HUES64 (cell line): ENCODE data around the gene PCIF1.
A peak's percentile ranks its signal among the peaks of the same experiment; 100 is the strongest.

Experiments
- H3K27ac ChIP-seq: 2 replicates; pipeline ENCODE4 v1.7.0; 2013; ENCODE audit warnings: low read depth, low read length, inconsistent platforms
- H3K27me3 ChIP-seq: 2 replicates; pipeline ENCODE4 v1.6.1; 2013; ENCODE audit warnings: mild to moderate bottlenecking, low read length; ENCODE audit not compliant: insufficient read depth
- H3K36me3 ChIP-seq: 2 replicates; pipeline ENCODE4 v1.6.1; 2013; ENCODE audit warnings: mild to moderate bottlenecking, low read length; ENCODE audit not compliant: insufficient read depth
- H3K4me1 ChIP-seq: 2 replicates; pipeline ENCODE4 v1.6.1; 2013; ENCODE audit warnings: mild to moderate bottlenecking, low read length, moderate library complexity; ENCODE audit not compliant: insufficient read depth
- H3K4me3 ChIP-seq: 2 replicates; pipeline ENCODE4 v1.5.1; 2013; ENCODE audit warnings: mild to moderate bottlenecking, low read length, moderate library complexity
- H3K9ac ChIP-seq: 2 replicates; pipeline ENCODE4 v1.6.1; 2013; ENCODE audit warnings: mild to moderate bottlenecking, low read depth, low read length
- H3K9me3 ChIP-seq: 2 replicates; pipeline ENCODE4 v1.6.1; 2013; ENCODE audit warnings: low read depth, low read length; ENCODE audit not compliant: insufficient read depth
- WGBS: fragments of 150-250, 120-280 bp; methylation state at CpG from one replicate; pipeline ENCODE4 v1.1.7; 2013; ENCODE audit warnings: missing lambda C conversion rate; 5-methylcytosine and 5-hydroxymethylcytosine counted together

PCIF1 gene

GRCh38 chr20:45905505-45906079 lies 28.9 kb upstream of the PCIF1 start:
- no peak overlapping the region for H3K27ac ChIP-seq
- 87% methylated on average over 8 of the region's 8 CpGs for WGBS
- H3K36me3 ChIP-seq: peaks cover 83% of the 10 kb centered on the region
- no peaks in the 10 kb centered on the region for H3K27me3 ChIP-seq
- no peak overlapping the region for H3K9ac ChIP-seq
- H3K4me1 ChIP-seq: no peaks in the 10 kb centered on the region
- H3K9me3 ChIP-seq: no peaks in the 10 kb centered on the region
- H3K4me3 ChIP-seq: no peak overlapping the region

- peaks cover 2% of the 10 kb centered on the region; the same call in 1 of the 2 replicates for H3K4me1 ChIP-seq
- H3K27ac ChIP-seq: no peak overlapping the region
- no peak overlapping the region for H3K9ac ChIP-seq
- peaks cover 67% of the 10 kb centered on the region for H3K36me3 ChIP-seq
- H3K27me3 ChIP-seq: no peaks in the 10 kb centered on the region
- H3K9me3 ChIP-seq: no peaks in the 10 kb centered on the region
- 96% methylated on average over 17 of the region's 17 CpGs for WGBS
- H3K4me3 ChIP-seq: no peak overlapping the region
These were observed 27.1 kb upstream of the PCIF1 start for GRCh38 chr20:45907219-45907948.

- Histone ChIP-seq H3K36me3 (peaks cover 61% of the 10 kb centered on the region), H3K9me3 (no peaks in the 10 kb centered on the region), H3K27me3 (no peaks in the 10 kb centered on the region), H3K4me1 (peaks cover 4% of the 10 kb centered on the region; the same call in 1 of the 2 replicates), H3K27ac (no peak overlapping the region), H3K4me3 (no peak overlapping the region), H3K9ac (no peak overlapping the region)
- 90% methylated on average over 2 of the region's 2 CpGs for WGBS
These were observed 26.4 kb upstream of the PCIF1 start for GRCh38 chr20:45908084-45908483.

DNA sequence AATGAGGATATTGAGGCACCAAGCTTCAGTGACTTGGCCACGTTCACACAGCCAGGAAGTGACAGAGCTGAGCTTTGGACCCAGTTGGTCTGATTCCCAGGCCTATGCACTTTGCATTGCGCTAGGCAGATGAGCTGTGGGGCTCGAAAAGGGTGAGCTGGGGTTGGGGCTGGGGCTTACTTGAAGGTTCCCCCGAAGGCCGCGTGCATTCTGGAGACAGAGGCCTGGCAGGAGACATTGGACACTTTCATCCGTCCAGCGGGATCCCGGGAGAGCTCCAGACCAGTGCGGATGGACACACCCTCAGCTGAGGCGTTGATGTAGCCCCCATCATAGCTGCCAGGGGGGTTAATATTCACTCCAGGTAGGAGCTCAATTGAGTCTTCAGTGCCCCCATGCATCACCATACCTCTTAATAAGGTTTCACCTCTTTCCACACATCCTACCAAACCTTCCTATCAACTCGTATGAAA lies 25.1 kb upstream of the PCIF1 start:
- peaks cover 4% of the 10 kb centered on the region; the same call in 1 of the 2 replicates for H3K4me1 ChIP-seq
- H3K4me3 ChIP-seq: no peak overlapping the region
- H3K9me3 ChIP-seq: no peaks in the 10 kb centered on the region
- peaks cover 48% of the 10 kb centered on the region for H3K36me3 ChIP-seq
- whole genome bisulfite sequencing: 96% methylated on average over 12 of the region's 12 CpGs
- no peak overlapping the region for H3K27ac ChIP-seq
- no peak overlapping the region for H3K9ac ChIP-seq
- H3K27me3 ChIP-seq: no peaks in the 10 kb centered on the region

GRCh38 chr20:45909817-45910669 lies 24.4 kb upstream of the PCIF1 start:
- peaks cover 4% of the 10 kb centered on the region; the same call in 1 of the 2 replicates for H3K4me1 ChIP-seq
- 90% methylated on average over 21 of the region's 22 CpGs for WGBS
- no peak overlapping the region for H3K9ac ChIP-seq
- H3K27ac ChIP-seq: no peak overlapping the region
- no peaks in the 10 kb centered on the region for H3K27me3 ChIP-seq
- peak overlapping the region; percentile 31 for H3K4me3 ChIP-seq
- peaks cover 42% of the 10 kb centered on the region for H3K36me3 ChIP-seq
- H3K9me3 ChIP-seq: no peaks in the 10 kb centered on the region

GRCh38 chr20:45910670-45911485 lies 23.6 kb upstream of the PCIF1 start:
- Histone ChIP-seq H3K9me3 (no peaks in the 10 kb centered on the region), H3K4me1 (peaks cover 4% of the 10 kb centered on the region; the same call in 1 of the 2 replicates), H3K36me3 (peaks cover 33% of the 10 kb centered on the region), H3K27me3 (no peaks in the 10 kb centered on the region), H3K27ac (peak overlapping the region; percentile 68), H3K4me3 (peak overlapping the region; percentile 74), H3K9ac (peak overlapping the region; percentile 78)
- 2% methylated on average over 43 of the region's 43 CpGs for WGBS

DNA sequence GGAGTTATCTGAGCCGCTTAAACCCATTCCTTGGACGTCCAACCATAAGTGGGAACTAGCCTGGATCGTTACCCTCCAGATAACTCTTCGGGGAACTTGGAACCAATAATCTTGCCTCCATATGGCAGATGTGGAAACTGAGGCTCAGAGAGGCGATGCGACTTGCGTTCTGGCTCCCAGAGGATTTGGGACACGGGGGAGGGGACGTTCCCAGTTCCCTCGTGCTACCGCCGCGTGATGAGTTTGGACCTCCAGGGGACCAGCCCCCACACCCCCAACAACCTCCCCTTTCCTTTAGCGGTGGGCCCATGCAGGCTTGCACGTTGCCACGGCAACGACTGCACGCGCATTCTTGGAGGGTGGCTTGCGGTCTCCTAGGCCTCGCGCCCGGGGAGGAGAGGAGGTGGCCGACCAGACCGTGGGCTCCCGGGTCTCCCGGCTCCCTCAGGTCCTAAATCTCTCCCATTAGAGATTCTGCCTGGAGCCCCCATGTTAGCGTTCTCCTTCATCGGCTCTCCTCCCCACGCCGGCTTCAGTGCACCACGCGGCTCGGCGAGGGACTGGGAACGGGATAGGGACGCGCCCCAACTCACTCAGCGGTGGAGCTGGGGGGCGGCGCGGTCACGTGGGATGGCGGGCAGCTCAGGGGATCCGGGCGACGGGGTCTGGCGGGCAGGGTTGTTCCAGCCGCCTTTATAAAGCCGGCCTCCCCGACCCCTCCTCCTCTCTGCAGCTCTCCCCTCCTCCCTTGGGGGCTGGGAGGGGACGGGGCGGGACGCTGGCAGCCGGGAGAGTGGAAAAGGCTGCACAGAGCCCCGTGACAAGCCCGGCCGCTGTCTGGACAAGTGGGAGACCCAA lies 22.8 kb upstream of the PCIF1 start, which contains the start of gene PLTP:
TSS of gene PLTP (minus strand) at position 670 of the 858 bp plus-strand sequence. CDS start 703 bp downstream, outside the sequence.
- Histone ChIP-seq H3K27ac (peak within 1 kb of the TSS; percentile 68), H3K36me3 (peaks cover 27% of the 10 kb centered on the region), H3K9me3 (no peaks in the 10 kb centered on the region), H3K9ac (peak within 1 kb of the TSS; percentile 78), H3K27me3 (no peaks in the 10 kb centered on the region), H3K4me1 (peaks cover 4% of the 10 kb centered on the region; the same call in 1 of the 2 replicates), H3K4me3 (peak within 1 kb of the TSS; percentile 74)
- WGBS: under 1% methylated on average over 53 of the region's 58 CpGs

- Histone ChIP-seq H3K27me3 (no peaks in the 10 kb centered on the region), H3K27ac (no peak overlapping the region), H3K9ac (peak overlapping the region; percentile 78; the same call in 1 of the 2 replicates), H3K4me3 (peak overlapping the region; percentile 74), H3K36me3 (peaks cover 22% of the 10 kb centered on the region), H3K9me3 (no peaks in the 10 kb centered on the region), H3K4me1 (peaks cover 4% of the 10 kb centered on the region; the same call in 1 of the 2 replicates)
- 31% methylated on average over 4 of the region's 4 CpGs for WGBS
These were observed 22.2 kb upstream of the PCIF1 start for GRCh38 chr20:45912344-45912682.

DNA sequence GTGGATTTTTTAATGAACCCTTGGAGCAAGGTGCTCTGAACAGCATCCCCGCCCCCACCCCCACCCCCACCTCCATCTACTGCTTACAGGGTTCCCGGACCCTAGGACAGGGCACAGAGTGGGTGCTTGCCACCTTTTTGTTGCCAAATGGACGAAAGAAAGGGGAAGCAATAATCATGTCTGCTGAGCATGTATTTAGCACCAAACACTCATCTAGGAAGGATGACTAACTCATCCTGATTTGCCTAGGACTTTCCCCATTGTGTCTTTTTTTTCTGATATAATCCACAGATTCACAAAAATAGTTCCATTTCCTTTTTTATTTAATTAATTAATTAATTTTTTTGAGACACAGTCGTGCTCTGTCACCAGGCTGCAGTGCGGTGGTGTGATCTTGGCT lies 21.4 kb upstream of the PCIF1 start:
- no peak overlapping the region for H3K9ac ChIP-seq
- H3K4me1 ChIP-seq: peaks cover 4% of the 10 kb centered on the region; the same call in 1 of the 2 replicates
- 93% methylated on average over 4 of the region's 5 CpGs for WGBS

DNA sequence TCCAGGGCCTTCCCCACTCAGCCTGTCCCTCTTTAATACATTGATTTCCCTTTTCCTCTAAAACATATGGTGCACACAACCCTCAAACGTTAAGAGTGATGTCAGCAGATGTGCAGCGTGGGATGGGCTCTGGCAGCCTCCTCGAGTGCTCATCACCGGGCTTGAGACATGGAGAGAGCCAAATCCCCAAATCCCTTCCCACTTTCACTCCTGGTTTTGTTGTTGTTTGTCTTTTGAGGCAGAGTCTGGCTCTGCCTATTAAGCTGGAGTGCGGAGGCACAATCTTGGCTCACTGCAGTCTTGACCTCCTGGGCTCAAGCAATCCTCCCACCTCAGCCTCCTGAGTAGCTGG lies 16.7 kb upstream of the PCIF1 start:
- H3K9ac ChIP-seq: no peak overlapping the region
- no peak overlapping the region for H3K27ac ChIP-seq
- no peak overlapping the region for H3K4me3 ChIP-seq
- no peaks in the 10 kb centered on the region for H3K4me1 ChIP-seq
- 92% methylated on average over 5 of the region's 5 CpGs for WGBS
- no peaks in the 10 kb centered on the region for H3K27me3 ChIP-seq
- no peaks in the 10 kb centered on the region for H3K9me3 ChIP-seq
- no peaks in the 10 kb centered on the region for H3K36me3 ChIP-seq

More for the DNA sequence above, 21.4 kb upstream of the PCIF1 start:
- H3K4me3 ChIP-seq: no peak overlapping the region
- no peaks in the 10 kb centered on the region for H3K27me3 ChIP-seq
- H3K9me3 ChIP-seq: no peaks in the 10 kb centered on the region
- H3K36me3 ChIP-seq: peaks cover 14% of the 10 kb centered on the region
- H3K27ac ChIP-seq: no peak overlapping the region
